ENCODE data around the gene CELF2.

The CELF2 gene

GRCh38 chr10:11335881-11336430, 318.3 kb downstream of the CELF2 start:
- no peak for TF ChIP-seq CTCF (IDR thresholded peaks at IDR 0.05; ENCODE audit: low read length, missing control alignments)
- no peak overlapping the region for H3K4me3 ChIP-seq (replicated peaks; ENCODE audit: low read depth, low read length)
- DNase-seq (ENCODE audit: low read depth) = no peak

GRCh38 chr10:11336722-11337162, 319.1 kb downstream of the CELF2 start:
- DNase-seq (ENCODE audit: low read depth) = peak; percentile 4
- no peak overlapping the region for H3K4me3 ChIP-seq (replicated peaks; ENCODE audit: low read depth, low read length)
- no peak for TF ChIP-seq CTCF (IDR thresholded peaks at IDR 0.05; ENCODE audit: low read length, missing control alignments)

GRCh38 chr10:11337516-11337915, 319.8 kb downstream of the CELF2 start:
- DNase-seq (ENCODE audit: low read depth) = no peak
- H3K4me3 ChIP-seq (replicated peaks; ENCODE audit: low read depth, low read length) = no peak overlapping the region
- no peak for TF ChIP-seq CTCF (IDR thresholded peaks at IDR 0.05; ENCODE audit: low read length, missing control alignments)

- no peak overlapping the region for H3K4me3 ChIP-seq (replicated peaks; ENCODE audit: low read depth, low read length)
- no peak for DNase-seq (ENCODE audit: low read depth)
- no peak for TF ChIP-seq CTCF (IDR thresholded peaks at IDR 0.05; ENCODE audit: low read length, missing control alignments)
These were observed 320.6 kb downstream of the CELF2 start for GRCh38 chr10:11338160-11338844.

GRCh38 chr10:11339013-11339412, 321.3 kb downstream of the CELF2 start:
- no peak overlapping the region for H3K4me3 ChIP-seq (replicated peaks; ENCODE audit: low read depth, low read length)
- no peak for DNase-seq (ENCODE audit: low read depth)
- no peak for TF ChIP-seq CTCF (IDR thresholded peaks at IDR 0.05; ENCODE audit: low read length, missing control alignments)

- no peak for TF ChIP-seq CTCF (IDR thresholded peaks at IDR 0.05; ENCODE audit: low read length, missing control alignments)
- DNase-seq (ENCODE audit: low read depth) = no peak
- H3K4me3 ChIP-seq (replicated peaks; ENCODE audit: low read depth, low read length) = no peak overlapping the region
These were observed 322.0 kb downstream of the CELF2 start for GRCh38 chr10:11339660-11340059.
